GM18909 (cell line): Measurements from ENCODE around the gene S100A5.
"Not testable (repeated sequence)": the region's sequence is repeated elsewhere in the genome, so short reads cannot be mapped to it uniquely, and the experiment has no call there.

Experiments
- ATAC-seq: cut with Tn5 transposase; IDR thresholded peaks from one replicate; pipeline ENCODE4 v1.9.1; 2021; ENCODE audit warnings: mild to moderate bottlenecking; ENCODE audit not compliant: unreplicated experiment, poor library complexity

S100A5 gene

DNA sequence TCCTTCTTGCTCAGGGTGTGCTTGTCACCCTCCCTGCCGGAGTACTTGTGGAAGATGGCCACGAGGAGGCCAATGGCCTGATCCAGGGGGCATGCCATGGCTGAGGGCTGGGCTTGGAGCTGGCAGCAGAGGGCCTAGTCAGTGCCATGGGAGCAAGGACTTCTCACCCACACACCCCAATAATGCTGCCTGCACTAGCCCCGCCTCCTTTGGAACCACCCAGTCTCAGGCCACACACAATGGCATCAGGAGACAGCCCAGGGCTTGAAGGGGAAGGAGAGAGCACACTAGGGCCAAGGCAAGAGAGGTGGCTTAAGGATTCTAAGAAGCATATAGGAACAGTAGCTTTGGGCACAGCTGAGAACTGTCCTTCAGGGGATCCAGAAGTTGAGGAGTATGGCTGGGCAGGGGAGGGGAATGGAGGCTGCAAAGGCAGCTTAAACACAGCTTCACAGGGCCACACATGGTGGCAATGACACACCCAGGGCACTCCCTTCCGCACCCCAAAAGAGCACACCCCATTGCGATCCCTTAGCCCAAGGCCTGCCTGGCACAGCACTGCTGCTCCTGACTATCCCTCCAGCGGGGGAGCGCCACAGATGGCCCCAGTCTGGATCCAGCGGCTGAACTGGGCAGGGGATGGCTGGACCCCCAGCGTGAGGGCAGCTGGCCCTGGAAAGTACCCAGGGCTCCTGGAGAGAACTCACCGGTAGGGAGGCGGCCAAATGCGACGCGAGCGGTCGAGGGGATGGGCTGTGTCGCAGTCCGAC lies 5.3 kb downstream of the S100A5 start, which contains the start of gene S100A6:
TSS of gene S100A6 (minus strand) at position 750 of the 770 bp plus-strand sequence. CDS start at position 98, 652 bp downstream.
- peak; percentile 32 for ATAC-seq

DNA sequence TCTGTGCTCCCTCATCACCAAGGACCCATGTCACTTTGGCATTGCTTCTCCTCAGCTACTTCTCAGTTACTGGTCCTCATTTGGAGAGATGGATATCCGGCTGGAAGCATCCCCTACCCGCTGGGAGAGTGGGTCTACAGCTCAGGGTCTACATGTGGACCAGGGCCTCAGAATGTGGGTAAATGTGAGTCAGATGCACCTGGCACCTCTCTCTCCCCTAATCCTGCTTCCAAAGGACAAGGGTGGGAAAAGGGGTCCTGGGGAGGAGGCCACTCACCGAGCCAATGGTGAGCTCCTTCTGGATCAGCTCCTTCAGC lies 5.9 kb downstream of the S100A5 start:
- ATAC-seq, result no peak

DNA sequence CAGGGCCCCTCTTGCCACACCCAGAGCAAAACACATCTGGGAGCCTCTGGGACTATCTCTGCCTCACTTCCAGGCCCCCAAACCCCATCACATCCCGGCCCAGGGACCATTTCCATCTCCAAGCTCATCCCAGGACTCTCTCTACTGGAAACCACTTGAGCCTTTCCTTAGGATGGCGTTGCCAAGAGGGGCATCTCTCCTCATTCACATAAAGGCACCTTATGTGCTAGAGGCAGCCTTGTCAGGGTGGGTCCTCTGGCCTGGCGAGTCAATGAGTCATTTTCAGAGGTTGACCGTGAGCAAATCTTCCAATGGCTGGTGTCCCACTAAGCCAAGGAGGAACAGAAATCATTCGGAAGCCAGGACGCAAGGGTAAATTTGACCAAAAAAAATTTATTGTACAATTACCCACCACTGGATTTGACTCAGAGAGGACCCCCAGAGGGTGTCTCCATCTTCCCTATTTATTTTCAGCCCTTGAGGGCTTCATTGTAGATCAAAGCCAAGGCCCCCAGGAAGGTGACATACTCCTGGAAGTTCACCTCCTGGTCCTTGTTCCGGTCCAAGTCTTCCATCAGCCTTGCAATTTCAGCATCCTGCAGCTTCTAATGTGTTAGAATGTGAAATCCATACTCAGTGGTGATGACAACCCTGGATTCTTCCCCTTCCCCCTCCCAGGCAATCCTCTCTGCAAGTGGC lies 6.4 kb downstream of the S100A5 start:
- no peak for ATAC-seq

DNA sequence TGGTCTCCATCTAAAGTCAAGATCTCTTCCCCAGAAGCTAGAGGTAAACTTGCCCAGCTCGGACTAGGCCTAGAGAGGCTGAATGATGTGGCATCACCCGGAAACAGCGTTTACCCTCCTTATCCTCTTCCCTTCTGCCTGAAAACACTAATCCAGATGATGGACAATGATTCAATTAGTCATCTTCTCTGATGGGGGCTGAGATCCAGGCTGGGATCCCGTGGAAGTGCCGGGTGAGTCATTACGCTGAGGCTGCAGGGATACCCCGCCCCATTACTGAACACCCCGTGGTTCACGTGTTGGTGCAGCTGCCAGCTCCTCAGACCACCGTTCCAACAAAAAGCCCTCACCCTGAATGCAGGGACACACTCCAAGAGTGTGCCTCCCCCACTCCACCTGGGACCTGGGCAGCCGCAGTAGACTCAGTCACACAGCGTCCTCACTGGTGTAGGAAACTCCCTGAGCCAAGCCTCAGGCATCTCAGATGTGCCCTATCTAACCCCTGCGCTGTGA lies 7.0 kb downstream of the S100A5 start:
- no peak for ATAC-seq

DNA sequence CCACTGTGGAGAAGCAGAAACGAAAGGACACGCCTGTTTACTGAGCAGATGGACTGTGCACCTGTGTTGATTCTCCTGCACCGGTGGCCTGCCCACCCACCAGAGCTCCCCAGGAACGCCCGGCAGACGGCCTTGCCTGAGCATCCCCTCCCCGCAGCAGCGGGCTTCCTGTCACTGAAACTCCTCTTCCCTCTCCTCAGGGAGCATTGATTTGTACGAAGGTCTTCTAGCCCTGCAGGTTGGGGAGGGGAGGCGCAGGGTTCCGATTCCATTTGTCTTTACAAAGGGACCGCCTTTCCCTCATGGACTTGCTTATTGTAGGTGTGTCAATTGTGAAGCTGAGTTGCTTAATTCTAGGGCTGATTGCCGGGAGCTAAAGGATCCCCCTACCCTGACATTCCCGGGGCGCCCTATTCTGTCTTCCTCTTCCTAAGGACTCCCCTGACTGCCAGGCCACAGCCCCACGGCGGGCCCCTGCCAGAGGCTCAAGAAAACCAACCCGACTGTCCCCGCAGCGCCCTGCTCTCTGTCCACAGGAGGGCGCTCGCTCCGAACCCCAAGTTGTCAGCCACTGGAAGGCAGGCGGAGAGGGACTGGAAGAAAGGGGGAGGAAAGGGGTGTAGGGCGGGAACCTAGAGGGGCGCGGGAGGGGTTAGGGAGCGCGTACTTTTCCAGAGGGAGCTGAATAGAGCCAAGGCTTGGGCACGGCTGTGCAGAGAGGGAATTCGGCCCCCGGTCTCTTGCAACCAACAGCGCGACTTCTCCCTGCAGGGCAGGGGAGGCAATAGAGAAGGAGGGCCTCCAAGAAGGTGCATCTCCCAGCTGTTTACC lies 7.8 kb downstream of the S100A5 start:
- ATAC-seq, result no peak

DNA sequence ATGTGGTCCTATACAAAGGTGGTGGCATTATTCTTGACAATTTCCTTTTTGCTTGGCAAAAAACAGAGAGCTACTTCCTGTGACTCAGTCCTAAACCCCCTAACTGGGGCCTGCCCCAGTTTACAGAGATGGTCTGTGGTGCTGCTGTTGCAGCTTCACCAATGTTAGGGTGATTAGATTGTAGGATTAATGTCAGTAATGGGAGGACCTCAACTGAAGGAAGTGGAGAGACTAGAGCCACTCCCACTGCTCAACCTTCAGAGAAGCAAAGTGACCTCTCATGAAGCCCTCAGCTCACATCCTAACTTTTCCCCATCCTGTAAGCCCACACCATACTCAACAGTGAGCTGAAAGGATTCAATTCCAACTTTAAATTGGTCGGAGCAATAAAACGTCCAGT lies 8.6 kb downstream of the S100A5 start:
- no peak for ATAC-seq

DNA sequence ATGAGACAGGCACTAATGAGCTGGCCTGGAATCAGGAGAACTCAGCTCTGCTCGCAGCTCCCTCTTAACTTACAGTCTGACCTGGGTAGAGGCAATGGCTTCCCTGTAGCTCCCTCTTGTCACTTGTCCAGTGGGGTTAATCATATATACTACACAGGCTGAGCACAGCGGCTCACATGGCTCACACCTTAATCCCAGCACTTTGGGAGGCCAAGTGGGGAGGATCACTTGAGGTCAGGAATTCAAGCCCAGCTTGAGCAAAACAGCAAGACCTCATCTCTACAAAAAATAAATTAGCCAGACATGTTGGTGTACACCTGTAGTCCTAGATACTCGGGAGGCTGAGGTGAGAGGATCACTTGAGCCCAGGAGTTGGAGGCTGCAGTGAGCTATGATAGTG lies 9.1 kb downstream of the S100A5 start:
- no peak for ATAC-seq

DNA sequence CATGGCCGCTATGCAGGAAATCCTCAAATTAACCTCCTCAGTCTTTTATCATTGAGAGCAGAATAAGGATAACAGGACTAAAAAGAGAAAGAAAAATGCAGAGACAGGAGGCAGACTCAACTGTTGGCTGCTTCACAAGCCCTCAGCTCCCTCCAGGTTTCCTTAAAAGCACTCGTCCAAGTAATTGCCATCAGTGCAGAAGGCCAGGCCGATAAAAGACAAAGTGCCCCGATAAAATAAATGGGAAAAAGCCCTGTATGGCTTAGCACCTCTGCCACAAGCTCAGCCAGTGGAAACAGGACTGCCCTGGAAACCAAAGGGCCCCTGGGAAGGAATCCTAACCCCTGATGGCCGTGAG lies 13.1 kb downstream of the S100A5 start:
- no peak for ATAC-seq

DNA sequence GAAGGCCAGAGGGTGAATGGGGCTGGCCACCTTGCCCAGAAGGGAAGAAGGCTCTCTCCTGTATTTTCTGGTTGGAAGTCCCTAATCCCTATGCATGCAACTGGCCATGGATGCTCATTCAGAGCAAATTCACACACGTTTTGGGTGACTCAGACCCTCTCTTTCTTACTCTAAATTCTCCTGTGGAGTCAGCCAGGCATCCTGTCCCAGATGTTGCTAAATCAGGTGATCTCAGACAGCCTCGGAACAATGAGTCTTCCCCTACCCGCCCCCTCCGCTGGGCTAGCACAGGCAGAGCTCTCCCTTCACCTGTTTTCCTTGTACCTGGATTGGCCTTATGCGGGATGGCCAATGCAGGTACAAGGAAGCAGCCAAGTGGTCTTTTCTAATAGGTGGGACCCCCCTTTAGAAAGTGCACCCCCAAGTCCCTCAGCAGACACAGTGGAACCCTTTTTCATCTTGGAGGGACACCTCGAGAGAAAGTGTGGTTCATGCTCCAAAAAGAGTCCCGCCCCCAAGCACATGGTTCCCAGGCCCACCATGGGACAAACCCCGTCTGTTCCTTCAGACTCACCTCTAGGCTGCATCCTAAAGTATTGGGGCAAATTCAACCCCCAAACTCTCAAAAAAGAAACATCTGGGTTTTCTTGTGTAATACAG lies 13.6 kb downstream of the S100A5 start:
- no peak for ATAC-seq

DNA sequence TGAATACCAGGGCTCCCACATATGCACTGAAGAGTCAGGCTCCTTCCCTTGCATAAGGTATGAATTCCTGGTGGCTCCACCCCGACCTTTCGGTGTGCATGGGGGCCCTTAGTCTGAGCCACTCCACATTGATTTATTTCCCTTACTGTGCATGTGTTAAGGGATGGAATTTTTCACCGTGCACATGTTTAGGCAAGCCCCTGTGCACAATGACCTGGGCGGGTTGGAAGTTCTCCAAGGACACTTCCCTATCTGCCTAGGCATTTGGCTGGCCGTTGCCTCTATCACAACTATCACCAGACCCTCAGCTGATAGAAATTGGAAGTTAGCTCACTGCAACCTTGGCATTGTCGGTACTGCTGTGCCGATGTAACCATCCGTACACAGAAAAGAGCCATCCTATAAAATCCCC lies 14.6 kb downstream of the S100A5 start:
- ATAC-seq, result no peak

DNA sequence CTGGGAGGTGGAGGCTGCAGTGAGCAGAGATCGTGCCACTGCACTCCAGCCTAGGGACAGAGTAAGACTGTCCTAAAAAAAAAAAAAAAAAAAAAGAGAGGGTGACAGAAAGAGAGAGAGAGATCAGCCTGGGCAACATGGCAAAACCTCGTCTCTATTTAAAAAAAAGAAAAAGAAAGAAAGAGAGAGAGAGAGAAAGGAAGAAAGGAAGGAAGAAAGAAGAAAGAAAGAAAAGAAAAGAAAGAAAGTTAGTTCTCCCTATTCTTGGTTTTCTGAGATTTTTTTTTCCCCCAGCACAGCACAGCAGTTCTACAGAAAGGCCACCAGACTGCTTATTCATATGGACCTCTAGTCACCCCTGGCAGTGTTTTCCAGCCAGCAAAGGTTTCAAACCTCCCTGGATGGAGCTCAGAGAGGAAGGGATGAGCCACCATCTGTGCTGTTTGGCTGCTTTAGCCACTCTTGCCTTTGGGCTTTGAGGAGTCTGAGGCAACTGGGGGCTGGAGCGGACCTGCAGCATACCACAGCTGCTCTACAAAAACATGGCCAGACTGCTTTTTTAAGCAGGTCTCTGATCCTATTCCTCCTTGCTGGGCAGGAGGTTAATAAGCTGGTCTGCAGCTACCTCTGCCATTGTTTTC lies 15.5 kb downstream of the S100A5 start:
- no peak for ATAC-seq

DNA sequence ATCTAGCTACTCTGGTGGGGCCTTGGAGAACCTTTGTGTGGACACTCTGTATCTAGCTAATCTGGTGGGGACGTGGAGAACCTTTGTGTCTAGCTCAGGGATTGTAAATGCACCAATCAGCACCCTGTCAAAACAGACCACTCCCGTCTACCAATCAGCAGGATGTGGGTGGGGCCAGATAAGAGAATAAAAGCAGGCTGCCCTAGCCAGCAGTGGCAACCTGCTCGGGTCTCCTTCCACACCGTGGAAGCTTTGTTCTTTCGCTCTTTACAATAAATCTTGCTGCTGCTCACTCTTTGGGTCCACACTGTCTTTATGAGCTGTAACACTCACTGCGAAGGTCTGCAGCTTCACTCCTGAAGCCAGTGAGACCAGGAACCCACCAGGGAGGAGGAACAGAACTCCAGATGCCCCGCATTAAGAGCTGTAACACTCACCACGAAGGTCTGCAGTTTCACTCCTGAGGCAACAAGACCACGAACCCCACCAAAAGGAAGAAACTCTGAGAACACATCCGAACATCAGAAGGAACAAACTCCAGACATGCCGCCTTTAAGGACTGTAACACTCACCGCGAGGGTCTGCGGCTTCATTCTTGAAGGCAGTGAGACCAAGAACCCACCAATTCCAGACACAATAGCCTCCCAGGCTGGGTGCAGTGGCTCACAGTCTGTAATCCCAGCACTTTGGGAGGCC lies 18.2 kb downstream of the S100A5 start:
- not testable (repeated sequence) for ATAC-seq

DNA sequence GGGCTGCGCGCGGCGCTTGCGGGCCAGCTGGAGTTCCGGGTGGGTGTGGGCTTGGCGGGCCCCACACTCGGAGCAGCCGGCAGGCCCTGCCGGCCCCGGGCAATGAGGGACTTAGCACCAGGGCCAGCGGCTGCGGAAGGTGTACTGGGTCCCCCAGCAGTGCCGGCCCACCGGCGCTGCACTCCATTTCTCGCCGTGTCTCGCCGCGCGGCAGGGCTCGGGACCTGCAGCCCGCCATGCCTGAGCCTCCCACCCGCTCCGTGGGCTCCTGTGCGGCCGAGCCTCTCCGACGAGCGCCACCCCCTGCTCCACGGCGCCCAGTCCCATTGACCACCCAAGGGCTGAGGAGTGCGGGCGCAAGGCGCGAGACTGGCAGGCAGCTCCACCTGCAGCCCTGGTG lies 18.9 kb downstream of the S100A5 start:
- not testable (repeated sequence) for ATAC-seq

DNA sequence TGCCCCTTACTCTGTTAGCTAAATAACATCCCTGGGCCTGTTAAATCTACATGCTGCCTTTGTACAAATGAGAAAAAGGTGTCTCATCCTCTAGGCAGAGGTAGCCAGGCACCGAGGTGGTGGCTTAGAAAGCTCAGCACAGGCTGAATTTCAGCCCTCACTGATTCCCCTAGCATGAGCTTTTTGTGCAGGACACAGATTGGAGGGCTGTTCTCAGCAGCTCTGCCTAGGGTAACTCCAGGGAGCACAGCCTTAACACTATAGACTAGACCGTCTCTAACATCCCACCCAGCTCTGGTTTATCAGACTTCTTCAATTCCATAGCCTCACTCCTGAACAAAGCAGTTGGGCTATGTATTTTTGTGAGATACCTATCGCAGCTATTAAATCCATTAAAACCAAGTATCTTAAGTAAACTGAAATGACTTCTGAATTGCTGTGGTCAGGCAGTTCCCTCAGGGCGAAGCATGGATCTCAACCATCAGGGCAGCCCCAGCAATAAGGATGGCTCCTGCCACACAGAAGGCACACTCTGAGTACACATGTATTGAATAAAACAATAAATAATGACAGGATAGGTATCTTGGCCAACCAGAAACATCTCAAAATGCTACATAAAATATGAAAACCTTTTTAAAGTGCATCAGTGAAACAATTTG lies 19.8 kb downstream of the S100A5 start:
- no peak for ATAC-seq

DNA sequence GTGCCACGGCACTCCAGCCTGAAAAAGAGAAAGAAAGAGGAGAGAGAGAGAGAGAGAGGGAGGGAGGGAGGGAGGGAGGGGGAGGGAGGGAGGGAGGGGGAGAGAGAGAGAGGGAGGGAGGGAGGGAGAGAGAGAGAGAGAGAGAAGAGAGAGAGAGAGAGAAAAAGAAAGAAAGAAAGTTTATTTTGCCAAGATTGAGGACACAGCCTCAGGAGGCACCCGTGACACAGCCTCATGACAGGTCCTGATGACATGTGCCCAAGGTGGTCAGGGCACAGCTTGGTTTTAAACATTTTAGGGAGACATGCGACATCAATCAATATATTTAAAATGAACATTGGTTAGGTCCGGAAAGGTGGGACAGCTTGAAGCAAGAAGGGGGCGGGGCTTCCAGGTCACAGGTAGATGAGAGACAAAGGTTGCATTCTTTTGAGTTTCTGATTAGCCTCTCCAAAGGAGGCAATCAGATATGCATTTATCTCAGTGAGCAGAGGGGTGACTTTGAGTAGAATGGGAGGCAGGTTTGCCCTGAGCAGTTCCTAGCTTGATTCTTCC lies 20.5 kb downstream of the S100A5 start:
- not testable (repeated sequence) for ATAC-seq

DNA sequence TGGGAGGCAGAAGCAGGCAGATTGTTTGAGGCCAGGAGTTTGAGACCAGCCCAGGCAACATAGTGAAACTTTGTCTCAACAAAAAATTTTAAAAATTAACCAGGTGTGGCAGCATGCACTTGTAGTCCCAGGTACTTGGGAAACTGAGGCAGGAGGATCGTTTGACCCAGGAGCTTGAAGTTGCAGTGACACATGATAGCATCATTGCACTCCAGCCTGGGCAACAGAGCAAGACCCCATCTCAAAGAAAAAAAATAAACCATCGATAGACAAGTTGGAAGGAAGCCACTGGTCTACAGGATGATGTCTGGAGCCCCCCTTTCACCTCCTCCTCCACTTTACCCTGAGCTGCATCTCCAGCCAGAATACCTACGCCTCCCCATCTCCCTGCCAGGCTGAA lies 21.5 kb downstream of the S100A5 start:
- no peak for ATAC-seq

DNA sequence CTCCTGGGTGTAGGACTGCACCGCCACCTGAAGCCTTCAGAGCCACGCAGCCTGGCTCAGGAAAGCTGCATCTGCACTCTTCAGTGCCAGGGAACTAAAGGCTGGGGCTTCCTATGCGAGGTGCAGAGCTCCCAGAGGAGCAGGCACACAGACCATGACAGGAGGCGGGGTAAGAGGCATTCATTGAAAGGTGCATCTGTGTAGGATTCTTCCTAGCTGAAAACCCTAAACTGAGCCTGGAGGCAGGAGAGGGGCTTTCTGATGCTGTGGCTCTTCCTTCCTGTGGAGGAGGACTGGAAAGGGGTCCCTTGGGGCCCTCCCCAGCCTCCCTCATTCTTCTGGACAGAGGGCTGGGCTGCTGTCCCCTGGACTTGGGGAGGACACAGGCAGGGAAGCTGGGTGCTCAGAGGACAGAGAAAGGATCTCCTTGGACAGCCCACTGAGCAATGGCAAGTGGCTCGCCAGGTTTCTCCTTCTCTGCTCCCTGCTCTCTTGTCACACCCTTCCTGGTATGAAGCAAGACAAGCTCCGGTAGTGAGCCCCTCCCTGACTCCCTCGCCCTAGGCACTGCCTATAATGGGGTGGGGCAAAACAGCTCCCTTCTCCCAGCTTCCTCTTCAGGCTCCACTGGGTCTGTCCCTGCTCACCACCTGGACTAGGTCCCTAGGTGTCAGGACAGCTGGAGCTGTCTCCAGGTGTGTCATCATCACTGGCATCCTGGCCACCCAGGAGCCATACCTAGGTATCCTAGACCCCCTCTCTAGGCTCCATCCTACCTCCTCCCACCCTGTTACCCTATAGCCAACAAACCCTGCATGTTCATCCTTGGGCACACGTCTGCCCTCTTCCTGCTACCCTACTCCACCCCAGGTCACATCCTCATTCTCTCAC lies 25.0 kb downstream of the S100A5 start:
- no peak for ATAC-seq

DNA sequence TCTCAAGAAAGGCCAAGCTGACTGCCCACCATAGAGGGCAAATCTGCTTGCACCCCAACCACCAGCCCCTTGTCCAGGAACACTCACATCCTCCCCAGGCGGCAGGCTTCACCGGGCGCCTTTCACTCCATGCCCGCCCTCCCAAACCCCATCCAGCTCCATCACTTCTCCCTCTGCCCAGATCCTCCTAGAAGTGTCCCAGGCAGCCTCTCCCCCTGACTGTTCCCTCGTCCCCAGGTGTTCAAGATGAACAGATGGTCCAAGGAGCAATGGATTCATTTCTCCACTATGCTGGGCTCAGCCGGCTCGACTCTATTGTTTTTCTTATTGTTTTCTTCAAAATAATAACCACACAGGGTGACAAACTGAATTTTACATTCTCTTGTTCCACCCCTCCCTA lies 27.1 kb downstream of the S100A5 start:
- ATAC-seq, result no peak
